Liver (tissue), 9 donors: Measurements from ENCODE around the gene ADAMTS6. TPM values are rescaled to one million over a fixed set of nuclear protein-coding genes. Genes with fewer than 3 reads are reported as not detected.

ENCODE experiments used
- DNase-seq: peaks from one replicate; pipeline ENCODE4 v3.0.0-alpha.2; 2017; ENCODE audit warnings: low spot score
- H3K27ac ChIP-seq, 2 donors: one replicate each; pipeline ENCODE4 v1.7.0; 2013; ENCODE audit warnings: inconsistent platforms in 2 of 2, low read length in 2 of 2, control low read depth in 1 of 2, low read depth in 1 of 2, mild to moderate bottlenecking in 1 of 2
- H3K27me3 ChIP-seq, 4 donors: one replicate each; pipeline versions ENCODE4 v1.6.1 to v1.7.0; 2013; ENCODE audit warnings: low read length in 3 of 4, inconsistent platforms in 1 of 4, mild to moderate bottlenecking in 1 of 4, moderate library complexity in 1 of 4; ENCODE audit not compliant: control insufficient read depth in 4 of 4, insufficient read depth in 4 of 4
- H3K36me3 ChIP-seq, 4 donors: one replicate each; pipeline versions ENCODE4 v1.6.1 to v1.7.0; 2013; ENCODE audit warnings: low read length in 3 of 4, mild to moderate bottlenecking in 3 of 4, low read depth in 1 of 4, moderate library complexity in 1 of 4; ENCODE audit not compliant: control insufficient read depth in 4 of 4, insufficient read depth in 3 of 4
- H3K4me1 ChIP-seq, 4 donors: one replicate each; pipeline versions ENCODE4 v1.6.1 to v1.7.0; 2013; ENCODE audit warnings: low read length in 3 of 4, mild to moderate bottlenecking in 3 of 4, moderate library complexity in 1 of 4; ENCODE audit not compliant: control insufficient read depth in 4 of 4, insufficient read depth in 4 of 4
- H3K4me3 ChIP-seq, 3 donors: one replicate each; pipeline versions ENCODE4 v1.6.1 to v1.7.0; 2013; ENCODE audit warnings: low read length in 3 of 3, control low read depth in 1 of 3, low read depth in 1 of 3, mild to moderate bottlenecking in 1 of 3
- H3K9ac ChIP-seq, 2 donors: one replicate each; pipeline ENCODE4 v1.7.0; 2013; ENCODE audit warnings: low read length in 2 of 2, mild to moderate bottlenecking in 2 of 2, moderate library complexity in 2 of 2, control low read depth in 1 of 2, low read depth in 1 of 2
- H3K9me3 ChIP-seq, 4 donors: one replicate each; pipeline versions ENCODE4 v1.6.1 to v1.7.0; 2013; ENCODE audit warnings: low read length in 3 of 4; ENCODE audit not compliant: control insufficient read depth in 4 of 4
- EGR1 ChIP-seq, 2 donors: IDR thresholded peaks; 2 replicates each; pipeline ENCODE4 v1.6.1; 2016 to 2018; ENCODE audit warnings: antibody characterized with exemption in 2 of 2, low read depth in 2 of 2
- FOXA1 ChIP-seq: IDR thresholded peaks from 2 replicates; pipeline ENCODE4 v1.6.1; 2016; ENCODE audit warnings: antibody characterized with exemption
- FOXA2 ChIP-seq: IDR thresholded peaks from 2 replicates; pipeline ENCODE4 v1.6.1; 2016; ENCODE audit warnings: antibody characterized with exemption
- HNF4A ChIP-seq, 2 donors: conservative IDR thresholded peaks; 2 replicates each; pipeline ENCODE4 v1.6.1; 2016; ENCODE audit warnings: antibody characterized with exemption in 2 of 2, mild to moderate bottlenecking in 2 of 2
- JUND ChIP-seq, 2 donors: IDR thresholded peaks; 2 replicates each; pipeline ENCODE4 v1.6.1; 2016; ENCODE audit warnings: antibody characterized with exemption in 2 of 2
- NR2F2 ChIP-seq: IDR thresholded peaks from 2 replicates; pipeline ENCODE4 v1.6.1; 2016; ENCODE audit warnings: antibody characterized with exemption
- RAD21 ChIP-seq, 2 donors: IDR thresholded peaks; 2 replicates each; pipeline ENCODE4 v1.6.1; 2016; ENCODE audit warnings: antibody characterized with exemption in 2 of 2, mild to moderate bottlenecking in 2 of 2
- RXRA ChIP-seq, 2 donors: IDR thresholded peaks; 2 replicates each; pipeline ENCODE4 v1.6.1; 2017 to 2018; ENCODE audit warnings: antibody characterized with exemption in 2 of 2, mild to moderate bottlenecking in 1 of 2
- YY1 ChIP-seq: IDR thresholded peaks from 2 replicates; pipeline ENCODE4 v1.6.1; 2016; ENCODE audit warnings: antibody characterized with exemption, mild to moderate bottlenecking
- WGBS: extraction: QIAGEN DNeasy Blood & Tissue Kit; methylation state at CpG from one replicate; pipeline ENCODE4 v1.1.7; 2013; 5-methylcytosine and 5-hydroxymethylcytosine counted together
- polyA plus RNA-seq, 2 donors: library from polyadenylated mRNA; stranded (reverse) in 1 of 2; unstranded in 1 of 2; fragments of 200-250 nt in 1 of 2; fragments of >200 nt in 1 of 2; fragmentation: Nextera tagmentation in 1 of 2; extraction: Ambion mirVana in 1 of 2; gene quantifications; one replicate each; pipeline versions ENCODE4 v1.2.1 to v1.2.3, GENCODE V29; 2013 to 2015
- total RNA-seq, 2 donors: library from RNA; depleted of rRNA; stranded (reverse); fragments of >200 nt; gene quantifications; one replicate each; pipeline ENCODE4 v1.2.3, GENCODE V29; 2014
- TF ChIP-seq, protein P1 (sequence below): IDR thresholded peaks from 2 replicates; pipeline ENCODE4 v1.6.1; 2016; ENCODE audit warnings: antibody characterized with exemption
- TF ChIP-seq, protein P2 (sequence below): IDR thresholded peaks from 2 replicates; pipeline ENCODE4 v1.6.1; 2016; ENCODE audit warnings: antibody characterized with exemption, mild to moderate bottlenecking
- TF ChIP-seq, protein P3 (sequence below): IDR thresholded peaks from 2 replicates; pipeline ENCODE4 v1.6.1; 2016; ENCODE audit warnings: antibody characterized with exemption
- TF ChIP-seq, protein P4 (sequence below): IDR thresholded peaks from 2 replicates; pipeline ENCODE4 v1.6.1; 2016; ENCODE audit warnings: antibody characterized with exemption
- TF ChIP-seq, protein P5 (sequence below): fragments of 150-350 bp; IDR thresholded peaks from 2 replicates; pipeline ENCODE4 v1.5.1; 2017; ENCODE audit warnings: improper control_type of control experiment, low read depth, low read length; ENCODE audit not compliant: missing input control
- donor health status: healthy.
- donor health status: healthy.
- donor health status: healthy.
- donor health status: healthy.
- donor health status: healthy.

The ADAMTS6 gene
- total and polyA plus RNA-seq, 4 donors, result 0.06 to 2.0 (median 0.59) TPM

DNA sequence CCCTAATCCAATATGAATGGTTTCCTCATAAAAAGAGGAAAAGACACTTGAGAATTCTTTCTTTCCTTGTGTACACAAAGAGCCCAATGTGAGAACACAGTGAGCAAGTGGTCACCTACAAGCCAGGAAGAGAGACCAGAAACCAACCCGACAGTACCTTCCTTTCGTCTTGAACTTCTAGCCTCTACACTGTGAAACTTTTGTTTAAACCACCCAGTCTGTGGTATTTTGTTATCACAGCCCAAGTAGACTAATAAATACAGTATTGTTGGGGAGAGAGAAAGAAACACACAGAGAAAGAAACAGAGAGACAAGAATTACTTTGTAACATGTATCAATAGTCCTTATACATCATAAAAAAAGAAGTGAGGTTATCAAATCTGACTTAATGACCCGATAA lies 44.0 kb upstream of the ADAMTS6 start:
- 93% methylated on average over 3 of the region's 3 CpGs for WGBS
- Histone ChIP-seq H3K4me3 (no peak overlapping the region), H3K4me1 (no peaks in the 10 kb centered on the region), H3K27ac (no peak overlapping the region), H3K9me3 (no peaks in the 10 kb centered on the region), H3K36me3 (no peaks in the 10 kb centered on the region), H3K27me3 (no peaks in the 10 kb centered on the region), H3K9ac (no peak overlapping the region)
- TF ChIP-seq HNF4A (conservative IDR thresholded peaks at IDR 0.05), result no peak
- TF ChIP-seq, protein P1, sequence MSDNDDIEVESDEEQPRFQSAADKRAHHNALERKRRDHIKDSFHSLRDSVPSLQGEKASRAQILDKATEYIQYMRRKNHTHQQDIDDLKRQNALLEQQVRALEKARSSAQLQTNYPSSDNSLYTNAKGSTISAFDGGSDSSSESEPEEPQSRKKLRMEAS, result no peak
- TF ChIP-seq, protein P2, sequence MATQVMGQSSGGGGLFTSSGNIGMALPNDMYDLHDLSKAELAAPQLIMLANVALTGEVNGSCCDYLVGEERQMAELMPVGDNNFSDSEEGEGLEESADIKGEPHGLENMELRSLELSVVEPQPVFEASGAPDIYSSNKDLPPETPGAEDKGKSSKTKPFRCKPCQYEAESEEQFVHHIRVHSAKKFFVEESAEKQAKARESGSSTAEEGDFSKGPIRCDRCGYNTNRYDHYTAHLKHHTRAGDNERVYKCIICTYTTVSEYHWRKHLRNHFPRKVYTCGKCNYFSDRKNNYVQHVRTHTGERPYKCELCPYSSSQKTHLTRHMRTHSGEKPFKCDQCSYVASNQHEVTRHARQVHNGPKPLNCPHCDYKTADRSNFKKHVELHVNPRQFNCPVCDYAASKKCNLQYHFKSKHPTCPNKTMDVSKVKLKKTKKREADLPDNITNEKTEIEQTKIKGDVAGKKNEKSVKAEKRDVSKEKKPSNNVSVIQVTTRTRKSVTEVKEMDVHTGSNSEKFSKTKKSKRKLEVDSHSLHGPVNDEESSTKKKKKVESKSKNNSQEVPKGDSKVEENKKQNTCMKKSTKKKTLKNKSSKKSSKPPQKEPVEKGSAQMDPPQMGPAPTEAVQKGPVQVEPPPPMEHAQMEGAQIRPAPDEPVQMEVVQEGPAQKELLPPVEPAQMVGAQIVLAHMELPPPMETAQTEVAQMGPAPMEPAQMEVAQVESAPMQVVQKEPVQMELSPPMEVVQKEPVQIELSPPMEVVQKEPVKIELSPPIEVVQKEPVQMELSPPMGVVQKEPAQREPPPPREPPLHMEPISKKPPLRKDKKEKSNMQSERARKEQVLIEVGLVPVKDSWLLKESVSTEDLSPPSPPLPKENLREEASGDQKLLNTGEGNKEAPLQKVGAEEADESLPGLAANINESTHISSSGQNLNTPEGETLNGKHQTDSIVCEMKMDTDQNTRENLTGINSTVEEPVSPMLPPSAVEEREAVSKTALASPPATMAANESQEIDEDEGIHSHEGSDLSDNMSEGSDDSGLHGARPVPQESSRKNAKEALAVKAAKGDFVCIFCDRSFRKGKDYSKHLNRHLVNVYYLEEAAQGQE, result no peak
- TF ChIP-seq NR2F2, result no peak
- no peak for TF ChIP-seq RXRA (IDR thresholded peaks at IDR 0.05)
- TF ChIP-seq EGR1 (IDR thresholded peaks at IDR 0.05; ENCODE audit: low read depth in 2 of 2), result no peak
- TF ChIP-seq, protein P3, sequence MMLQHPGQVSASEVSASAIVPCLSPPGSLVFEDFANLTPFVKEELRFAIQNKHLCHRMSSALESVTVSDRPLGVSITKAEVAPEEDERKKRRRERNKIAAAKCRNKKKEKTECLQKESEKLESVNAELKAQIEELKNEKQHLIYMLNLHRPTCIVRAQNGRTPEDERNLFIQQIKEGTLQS, result no peak
- TF ChIP-seq JUND (IDR thresholded peaks at IDR 0.05), result no peak
- no peak for TF ChIP-seq FOXA2
- TF ChIP-seq, protein P4, sequence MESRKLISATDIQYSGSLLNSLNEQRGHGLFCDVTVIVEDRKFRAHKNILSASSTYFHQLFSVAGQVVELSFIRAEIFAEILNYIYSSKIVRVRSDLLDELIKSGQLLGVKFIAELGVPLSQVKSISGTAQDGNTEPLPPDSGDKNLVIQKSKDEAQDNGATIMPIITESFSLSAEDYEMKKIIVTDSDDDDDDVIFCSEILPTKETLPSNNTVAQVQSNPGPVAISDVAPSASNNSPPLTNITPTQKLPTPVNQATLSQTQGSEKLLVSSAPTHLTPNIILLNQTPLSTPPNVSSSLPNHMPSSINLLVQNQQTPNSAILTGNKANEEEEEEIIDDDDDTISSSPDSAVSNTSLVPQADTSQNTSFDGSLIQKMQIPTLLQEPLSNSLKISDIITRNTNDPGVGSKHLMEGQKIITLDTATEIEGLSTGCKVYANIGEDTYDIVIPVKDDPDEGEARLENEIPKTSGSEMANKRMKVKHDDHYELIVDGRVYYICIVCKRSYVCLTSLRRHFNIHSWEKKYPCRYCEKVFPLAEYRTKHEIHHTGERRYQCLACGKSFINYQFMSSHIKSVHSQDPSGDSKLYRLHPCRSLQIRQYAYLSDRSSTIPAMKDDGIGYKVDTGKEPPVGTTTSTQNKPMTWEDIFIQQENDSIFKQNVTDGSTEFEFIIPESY, result no peak
- no peak for TF ChIP-seq FOXA1
- TF ChIP-seq, protein P5, sequence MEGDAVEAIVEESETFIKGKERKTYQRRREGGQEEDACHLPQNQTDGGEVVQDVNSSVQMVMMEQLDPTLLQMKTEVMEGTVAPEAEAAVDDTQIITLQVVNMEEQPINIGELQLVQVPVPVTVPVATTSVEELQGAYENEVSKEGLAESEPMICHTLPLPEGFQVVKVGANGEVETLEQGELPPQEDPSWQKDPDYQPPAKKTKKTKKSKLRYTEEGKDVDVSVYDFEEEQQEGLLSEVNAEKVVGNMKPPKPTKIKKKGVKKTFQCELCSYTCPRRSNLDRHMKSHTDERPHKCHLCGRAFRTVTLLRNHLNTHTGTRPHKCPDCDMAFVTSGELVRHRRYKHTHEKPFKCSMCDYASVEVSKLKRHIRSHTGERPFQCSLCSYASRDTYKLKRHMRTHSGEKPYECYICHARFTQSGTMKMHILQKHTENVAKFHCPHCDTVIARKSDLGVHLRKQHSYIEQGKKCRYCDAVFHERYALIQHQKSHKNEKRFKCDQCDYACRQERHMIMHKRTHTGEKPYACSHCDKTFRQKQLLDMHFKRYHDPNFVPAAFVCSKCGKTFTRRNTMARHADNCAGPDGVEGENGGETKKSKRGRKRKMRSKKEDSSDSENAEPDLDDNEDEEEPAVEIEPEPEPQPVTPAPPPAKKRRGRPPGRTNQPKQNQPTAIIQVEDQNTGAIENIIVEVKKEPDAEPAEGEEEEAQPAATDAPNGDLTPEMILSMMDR, result no peak
- TF ChIP-seq YY1, result no peak
- no peak for TF ChIP-seq RAD21 (IDR thresholded peaks at IDR 0.05)
- no peak for DNase-seq

DNA sequence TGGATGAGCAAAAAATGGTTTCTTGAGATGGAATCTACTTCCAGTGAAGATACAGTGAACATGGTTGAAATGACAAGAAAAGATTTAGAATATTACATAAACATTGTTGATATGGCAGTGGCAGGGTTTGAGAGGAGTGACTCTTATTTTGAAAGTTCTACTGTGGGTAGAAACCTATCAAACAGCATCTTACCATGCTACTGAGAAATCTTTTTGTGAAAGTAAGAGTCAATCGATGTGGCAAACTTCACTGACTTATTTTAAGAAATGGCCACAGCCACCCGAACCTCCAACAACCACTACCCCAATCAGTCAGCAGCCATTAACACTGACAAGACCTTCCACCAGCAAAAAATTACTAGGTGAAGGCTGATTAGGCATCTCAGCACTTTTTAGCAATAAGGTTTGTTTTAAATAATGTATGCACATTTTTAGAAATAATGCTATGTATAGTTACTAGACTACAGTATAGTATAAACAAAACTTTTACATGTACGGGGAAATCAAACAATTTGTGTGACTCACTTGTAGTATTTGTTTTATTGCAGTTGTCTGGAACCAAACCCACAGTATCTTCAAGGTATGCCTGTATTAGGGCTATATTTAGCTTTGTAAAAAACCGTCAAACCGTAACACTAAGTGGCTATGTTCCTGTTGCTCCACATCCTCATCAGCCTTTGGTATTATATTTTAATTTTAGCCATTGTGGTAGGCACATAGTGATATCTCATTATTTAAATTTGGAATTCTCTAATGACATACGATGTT lies 30.6 kb upstream of the ADAMTS6 start:
- no peak for DNase-seq
- Histone ChIP-seq H3K9ac (no peak overlapping the region), H3K4me1 (no peaks in the 10 kb centered on the region), H3K27me3 (no peaks in the 10 kb centered on the region), H3K27ac (no peak overlapping the region), H3K4me3 (no peak overlapping the region), H3K9me3 (no peaks in the 10 kb centered on the region), H3K36me3 (no peaks in the 10 kb centered on the region)
- 86% methylated on average over 6 of the region's 6 CpGs for WGBS
- TF ChIP-seq, protein P1, result no peak
- TF ChIP-seq FOXA2 (no peak), NR2F2 (no peak), YY1 (no peak), RXRA (IDR thresholded peaks at IDR 0.05) (no peak), JUND (IDR thresholded peaks at IDR 0.05) (no peak), FOXA1 (no peak), HNF4A (conservative IDR thresholded peaks at IDR 0.05) (no peak), EGR1 (IDR thresholded peaks at IDR 0.05; ENCODE audit: low read depth in 2 of 2) (no peak)
- TF ChIP-seq, protein P2, result no peak
- TF ChIP-seq, protein P4, result no peak
- TF ChIP-seq, protein P3, result no peak
